Measurements from ENCODE around the gene BAAT.

BAAT gene

GRCh38 chr9:101388507-101388993 is 3.7 kb upstream of the BAAT start:
- peak in 1 of 2 experiments; percentile 16 for DNase-seq (ENCODE audit: low read depth in 1 of 2, low spot score in 1 of 2)
- in situ Hi-C loops (cut with HindIII; ENCODE audit: low pct_unique_long_range_greater_than_20kb, low sequenced_read_pairs) = no loop called here
- TF ChIP-seq JUND (IDR thresholded peaks at IDR 0.05; ENCODE audit: low read depth) = no peak

- in situ Hi-C loops (cut with HindIII; ENCODE audit: low pct_unique_long_range_greater_than_20kb, low sequenced_read_pairs) = no loop called here
- peak in 1 of 2 experiments; percentile 61 for DNase-seq (ENCODE audit: low read depth in 1 of 2, low spot score in 1 of 2)
These were observed 3.2 kb upstream of the BAAT start for GRCh38 chr9:101387871-101388506.

GRCh38 chr9:101383361-101383760 is 1.4 kb downstream of the BAAT start:
- in situ Hi-C loops (cut with HindIII; ENCODE audit: low pct_unique_long_range_greater_than_20kb, low sequenced_read_pairs) = no loop called here
- no peak for DNase-seq (ENCODE audit: low read depth in 1 of 2, low spot score in 1 of 2)
- TF ChIP-seq JUND (IDR thresholded peaks at IDR 0.05; ENCODE audit: low read depth) = no peak

More at GRCh38 chr9:101387871-101388506, 3.2 kb upstream of the BAAT start:
- TF ChIP-seq JUND (IDR thresholded peaks at IDR 0.05; ENCODE audit: low read depth) = no peak

- in situ Hi-C loops (cut with HindIII; ENCODE audit: low pct_unique_long_range_greater_than_20kb, low sequenced_read_pairs) = no loop called here
- no peak for TF ChIP-seq JUND (IDR thresholded peaks at IDR 0.05; ENCODE audit: low read depth)
- no peak for DNase-seq (ENCODE audit: low read depth in 1 of 2, low spot score in 1 of 2)
These were observed 2.9 kb downstream of the BAAT start for GRCh38 chr9:101381833-101382342.

- in situ Hi-C loops (cut with HindIII; ENCODE audit: low pct_unique_long_range_greater_than_20kb, low sequenced_read_pairs) = no loop called here
- TF ChIP-seq JUND (IDR thresholded peaks at IDR 0.05; ENCODE audit: low read depth) = no peak
- no peak for DNase-seq (ENCODE audit: low read depth in 1 of 2, low spot score in 1 of 2)
These were observed 3.7 kb downstream of the BAAT start for GRCh38 chr9:101381118-101381517.

GRCh38 chr9:101380295-101380694 is 4.5 kb downstream of the BAAT start:
- DNase-seq (ENCODE audit: low read depth in 1 of 2, low spot score in 1 of 2) = no peak
- TF ChIP-seq JUND (IDR thresholded peaks at IDR 0.05; ENCODE audit: low read depth) = no peak
- in situ Hi-C loops (cut with HindIII; ENCODE audit: low pct_unique_long_range_greater_than_20kb, low sequenced_read_pairs) = no loop called here

GRCh38 chr9:101376111-101376848 is 8.5 kb downstream of the BAAT start:
- TF ChIP-seq JUND (IDR thresholded peaks at IDR 0.05; ENCODE audit: low read depth) = no peak
- in situ Hi-C loops (cut with HindIII; ENCODE audit: low pct_unique_long_range_greater_than_20kb, low sequenced_read_pairs) = no loop called here
- no peak for DNase-seq (ENCODE audit: low read depth in 1 of 2, low spot score in 1 of 2)

- DNase-seq (ENCODE audit: low read depth in 1 of 2, low spot score in 1 of 2) = peak in 1 of 2 experiments; percentile 37
- in situ Hi-C loops (cut with HindIII; ENCODE audit: low pct_unique_long_range_greater_than_20kb, low sequenced_read_pairs) = no loop called here
- TF ChIP-seq JUND (IDR thresholded peaks at IDR 0.05; ENCODE audit: low read depth) = no peak
These were observed 9.3 kb downstream of the BAAT start for GRCh38 chr9:101375546-101375945.

- in situ Hi-C loops (cut with HindIII; ENCODE audit: low pct_unique_long_range_greater_than_20kb, low sequenced_read_pairs) = no loop called here
- TF ChIP-seq JUND (IDR thresholded peaks at IDR 0.05; ENCODE audit: low read depth) = no peak
- no peak for DNase-seq (ENCODE audit: low read depth in 1 of 2, low spot score in 1 of 2)
These were observed 12.3 kb downstream of the BAAT start for GRCh38 chr9:101372327-101373118.

- in situ Hi-C loops (cut with HindIII; ENCODE audit: low pct_unique_long_range_greater_than_20kb, low sequenced_read_pairs) = no loop called here
- TF ChIP-seq JUND (IDR thresholded peaks at IDR 0.05; ENCODE audit: low read depth) = no peak
- no peak for DNase-seq (ENCODE audit: low read depth in 1 of 2, low spot score in 1 of 2)
These were observed 13.0 kb downstream of the BAAT start for GRCh38 chr9:101371813-101372212.

GRCh38 chr9:101369884-101370531 is 14.8 kb downstream of the BAAT start:
- in situ Hi-C loops (cut with HindIII; ENCODE audit: low pct_unique_long_range_greater_than_20kb, low sequenced_read_pairs) = no loop called here
- no peak for TF ChIP-seq JUND (IDR thresholded peaks at IDR 0.05; ENCODE audit: low read depth)
- no peak for DNase-seq (ENCODE audit: low read depth in 1 of 2, low spot score in 1 of 2)

- in situ Hi-C loops (cut with HindIII; ENCODE audit: low pct_unique_long_range_greater_than_20kb, low sequenced_read_pairs) = no loop called here
- no peak for TF ChIP-seq JUND (IDR thresholded peaks at IDR 0.05; ENCODE audit: low read depth)
- no peak for DNase-seq (ENCODE audit: low read depth in 1 of 2, low spot score in 1 of 2)
These were observed 15.5 kb downstream of the BAAT start for GRCh38 chr9:101369286-101369685.
